Gastroesophageal sphincter (tissue), 3 donors: ENCODE data around the gene PYGB.

Source experiments
- CTCF ChIP-seq, 4 experiments: fragments of 200-600 bp in 2 of 4; fragments of 450-650 bp in 2 of 4; sonication (generic) in 1 of 4; IDR thresholded peaks; one replicate each; pipeline ENCODE4 v1.5.1; 2017 to 2019; ENCODE audit warnings: antibody characterized with exemption in 4 of 4, mild to moderate bottlenecking in 2 of 4, moderate library complexity in 2 of 4
- EP300 ChIP-seq: sonication (generic); formaldehyde crosslinking; IDR thresholded peaks from one replicate; pipeline ENCODE4 v1.6.1; 2017; ENCODE audit warnings: antibody characterized with exemption, mild to moderate bottlenecking
- POLR2A ChIP-seq, 2 donors: fragments of 450-650 bp; IDR thresholded peaks; one replicate each; pipeline ENCODE4 v1.6.1; 2017; ENCODE audit warnings: antibody characterized with exemption in 2 of 2, mild to moderate bottlenecking in 2 of 2, moderate library complexity in 1 of 2
- POLR2AphosphoS5 ChIP-seq: sonication (generic); formaldehyde crosslinking; IDR thresholded peaks from one replicate; pipeline ENCODE4 v1.6.1; 2017; ENCODE audit warnings: antibody characterized with exemption

- TF ChIP-seq CTCF (IDR thresholded peaks at IDR 0.05) (no peak), POLR2A (IDR thresholded peaks at IDR 0.05) (no peak), EP300 (no peak), POLR2AphosphoS5 (peak; percentile 67)
Observed at GRCh38 chr20:25273541-25274358, 25.9 kb downstream of the PYGB start.
